WERI-Rb-1 (cell line): ENCODE results near the gene AATK.

Experiments
- DNase-seq: peaks from one replicate; pipeline ENCODE4 v3.0.0-alpha.2; 2020
- H3K27ac ChIP-seq: fragments of 250-450 bp; sonication (Bioruptor Pico); 2 replicates; pipeline ENCODE4 v1.5.1; 2020; ENCODE audit warnings: mild to moderate bottlenecking, moderate library complexity
- H3K27me3 ChIP-seq: fragments of 250-450 bp; sonication (Bioruptor Pico); 2 replicates; pipeline ENCODE4 v1.5.1; 2021; ENCODE audit warnings: mild to moderate bottlenecking, low read depth, moderate library complexity; ENCODE audit not compliant: insufficient read depth, severe bottlenecking
- H3K36me3 ChIP-seq: fragments of 250-450 bp; sonication (Bioruptor Pico); 2 replicates; pipeline ENCODE4 v1.5.1; 2020; ENCODE audit warnings: mild to moderate bottlenecking, moderate library complexity
- H3K4me3 ChIP-seq: 2 replicates; pipeline ENCODE4 v1.5.1; 2011; ENCODE audit warnings: low read depth, mild to moderate bottlenecking, control low read depth, low read length
- H3K9me3 ChIP-seq: fragments of 250-450 bp; sonication (Bioruptor Pico); 2 replicates; pipeline ENCODE4 v1.5.1; 2021; ENCODE audit warnings: mild to moderate bottlenecking, moderate library complexity; ENCODE audit not compliant: severe bottlenecking
- CTCF ChIP-seq: IDR thresholded peaks from 2 replicates; pipeline ENCODE4 v1.5.1; 2011; ENCODE audit warnings: low read depth, mild to moderate bottlenecking, control low read depth, inconsistent platforms, low read length

The AATK gene

GRCh38 chr17:81142301-81143199, 23.5 kb downstream of the AATK start:
- Histone ChIP-seq H3K9me3 (no peaks in the 10 kb centered on the region), H3K36me3 (no peaks in the 10 kb centered on the region), H3K27me3 (no peaks in the 10 kb centered on the region), H3K27ac (peak overlapping the region; percentile 37; the same call in 1 of the 2 replicates), H3K4me3 (no peak overlapping the region)
- TF ChIP-seq CTCF = peak; percentile 93
- DNase-seq = peak; percentile 93

GRCh38 chr17:81140695-81141094, 25.3 kb downstream of the AATK start:
- TF ChIP-seq CTCF = no peak
- DNase-seq = no peak
- Histone ChIP-seq H3K36me3 (no peaks in the 10 kb centered on the region), H3K4me3 (no peak overlapping the region), H3K27me3 (no peaks in the 10 kb centered on the region), H3K9me3 (no peaks in the 10 kb centered on the region), H3K27ac (no peak overlapping the region)

- no peaks in the 10 kb centered on the region for H3K9me3 ChIP-seq
- no peak overlapping the region for H3K4me3 ChIP-seq
- H3K27me3 ChIP-seq = no peaks in the 10 kb centered on the region
- no peak for TF ChIP-seq CTCF
- no peak for DNase-seq
- H3K27ac ChIP-seq = no peak overlapping the region
- H3K36me3 ChIP-seq = no peaks in the 10 kb centered on the region
These were observed 26.0 kb downstream of the AATK start for GRCh38 chr17:81140018-81140417.

GRCh38 chr17:81139428-81139827, 26.6 kb downstream of the AATK start:
- Histone ChIP-seq H3K27me3 (no peaks in the 10 kb centered on the region), H3K4me3 (no peak overlapping the region), H3K36me3 (no peaks in the 10 kb centered on the region), H3K27ac (no peak overlapping the region), H3K9me3 (no peaks in the 10 kb centered on the region)
- TF ChIP-seq CTCF = no peak
- no peak for DNase-seq

- H3K4me3 ChIP-seq = no peak overlapping the region
- H3K36me3 ChIP-seq = no peaks in the 10 kb centered on the region
- no peak for TF ChIP-seq CTCF
- H3K9me3 ChIP-seq = no peaks in the 10 kb centered on the region
- no peak overlapping the region for H3K27ac ChIP-seq
- no peaks in the 10 kb centered on the region for H3K27me3 ChIP-seq
- no peak for DNase-seq
These were observed 27.5 kb downstream of the AATK start for GRCh38 chr17:81138500-81138899.
